ENCODE results near the gene TEP1.

Gene TEP1

GRCh38 chr14:20434701-20435581, 21.6 kb upstream of the TEP1 start:
- no peak for DNase-seq (ENCODE audit: extremely low read depth in 1 of 2, low read depth in 1 of 2)

- DNase-seq (ENCODE audit: extremely low read depth in 1 of 2, low read depth in 1 of 2), result no peak
Observed at GRCh38 chr14:20429801-20430669, 16.7 kb upstream of the TEP1 start.

DNA sequence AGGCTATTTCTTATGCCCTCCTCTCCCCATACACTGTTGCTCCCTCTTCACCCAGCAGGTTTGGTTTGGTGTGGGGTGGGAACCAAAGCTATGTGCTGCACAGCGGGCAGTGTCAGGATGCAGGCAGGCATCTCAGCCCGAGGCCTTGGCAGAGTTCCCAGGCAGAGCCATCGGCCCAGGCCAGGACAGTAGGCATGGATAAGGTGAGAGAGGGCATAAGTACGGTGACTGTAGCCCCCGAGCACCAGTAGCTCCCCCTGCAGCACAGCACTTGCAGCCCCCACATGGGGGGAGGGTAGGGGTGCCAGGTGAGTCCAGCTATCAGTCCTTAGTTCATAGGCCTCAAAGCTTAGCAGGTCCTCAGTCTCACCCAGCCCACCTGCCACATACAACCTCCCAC, 15.5 kb upstream of the TEP1 start:
- no peak for DNase-seq (ENCODE audit: extremely low read depth in 1 of 2, low read depth in 1 of 2)

GRCh38 chr14:20428010-20428365, 14.7 kb upstream of the TEP1 start:
- no peak for DNase-seq (ENCODE audit: extremely low read depth in 1 of 2, low read depth in 1 of 2)

DNA sequence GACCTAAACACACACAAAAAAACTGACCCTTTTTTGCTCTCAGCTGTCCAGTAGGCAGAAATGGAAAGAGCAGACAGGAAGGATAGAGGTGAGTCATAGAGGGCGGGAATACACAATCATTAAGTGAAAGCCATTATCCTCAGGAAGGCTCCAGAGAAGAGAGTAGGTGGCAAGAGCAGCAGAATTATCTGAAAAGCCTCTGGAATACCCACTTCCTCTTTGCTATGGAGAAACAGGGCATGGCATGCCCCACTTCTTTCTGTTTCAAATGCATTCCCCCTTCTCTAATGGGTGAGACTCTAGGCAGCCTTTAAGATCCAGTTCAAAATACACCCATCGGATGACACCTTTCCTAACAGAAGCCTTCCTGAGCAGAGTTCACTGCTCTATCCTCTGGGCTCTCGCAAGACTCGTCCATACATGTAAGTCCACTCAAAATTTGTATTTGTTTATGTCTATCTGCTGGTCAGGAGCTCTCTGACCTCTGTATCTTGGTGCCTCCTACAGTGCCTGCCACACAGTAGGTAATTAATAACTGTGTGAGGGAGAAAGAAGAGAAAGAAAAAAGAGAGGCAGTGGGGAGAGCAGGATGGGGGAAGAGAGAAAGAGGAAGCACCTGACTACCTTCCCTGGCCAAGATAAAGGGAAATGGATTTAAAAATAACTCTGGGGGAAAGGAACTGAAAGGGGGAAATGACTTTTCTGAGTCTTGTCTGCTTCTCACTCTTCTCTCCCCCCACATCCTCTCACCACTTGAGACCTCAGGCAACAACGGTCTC, 14.1 kb upstream of the TEP1 start:
- no peak for DNase-seq (ENCODE audit: extremely low read depth in 1 of 2, low read depth in 1 of 2)

- DNase-seq (ENCODE audit: extremely low read depth in 1 of 2, low read depth in 1 of 2), result no peak
Observed at GRCh38 chr14:20424851-20425250, 11.6 kb upstream of the TEP1 start.

DNA sequence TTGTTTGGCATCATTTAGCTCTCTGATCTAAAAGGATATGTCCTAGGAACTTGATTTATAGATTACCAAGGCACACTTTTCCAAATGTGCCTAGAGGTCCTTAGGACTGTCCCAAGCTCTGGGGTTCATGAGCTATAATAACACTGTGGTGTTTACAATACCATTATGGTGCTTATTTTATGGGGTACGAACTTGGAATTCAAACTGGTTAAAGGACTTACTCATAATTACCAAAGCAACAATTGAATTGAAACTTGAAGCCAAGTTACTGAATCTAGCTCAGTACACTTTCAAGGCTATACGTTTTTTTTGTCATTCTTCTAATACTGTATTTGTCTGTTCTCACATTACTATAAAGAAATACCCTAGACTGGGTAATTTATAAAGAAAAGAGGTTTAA, 9.6 kb upstream of the TEP1 start:
- no peak for DNase-seq (ENCODE audit: extremely low read depth in 1 of 2, low read depth in 1 of 2)

GRCh38 chr14:20421267-20421666, 8.0 kb upstream of the TEP1 start:
- DNase-seq (ENCODE audit: extremely low read depth in 1 of 2, low read depth in 1 of 2), result no peak

DNA sequence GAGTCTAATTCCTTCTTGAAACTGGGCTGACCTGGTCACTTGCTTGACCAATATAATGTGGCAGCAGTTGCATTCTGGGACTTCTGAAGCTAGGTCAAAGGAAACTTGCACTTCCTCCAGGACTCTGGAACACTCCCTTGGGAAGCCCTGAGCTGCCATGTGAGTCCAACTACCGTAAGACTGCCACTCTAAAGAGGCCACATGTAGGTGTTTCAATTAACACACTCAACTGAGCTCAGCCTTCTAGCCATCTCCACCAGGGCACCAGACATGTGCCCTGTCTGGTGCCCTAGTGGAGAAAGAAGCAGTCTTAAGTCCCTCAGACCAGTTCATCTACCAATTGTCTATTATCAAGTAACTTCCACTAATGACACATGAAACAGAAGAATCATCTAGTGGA, 6.1 kb upstream of the TEP1 start:
- no peak for DNase-seq (ENCODE audit: extremely low read depth in 1 of 2, low read depth in 1 of 2)

DNA sequence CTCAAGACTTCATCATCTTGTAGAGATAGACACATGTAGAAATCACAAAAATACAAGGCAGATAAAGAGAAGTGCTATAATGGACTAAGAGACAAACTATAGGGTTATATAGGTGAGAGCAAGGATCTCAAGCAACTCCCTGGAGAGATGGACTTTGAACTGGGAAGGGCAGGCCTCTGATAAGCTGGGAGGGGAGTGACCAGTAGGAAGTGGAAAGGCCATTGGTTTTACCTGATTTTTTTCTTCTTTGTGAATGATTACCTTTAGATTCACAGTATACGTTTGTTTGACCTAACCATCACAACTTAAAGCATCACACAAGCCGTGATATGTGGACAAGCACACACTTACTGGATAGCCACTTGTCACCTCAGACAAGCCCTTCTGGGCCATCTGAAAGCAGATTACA, 5.2 kb upstream of the TEP1 start:
- no peak for DNase-seq (ENCODE audit: extremely low read depth in 1 of 2, low read depth in 1 of 2)

- no peak for DNase-seq (ENCODE audit: extremely low read depth in 1 of 2, low read depth in 1 of 2)
Observed at GRCh38 chr14:20417250-20418186, 4.2 kb upstream of the TEP1 start.

GRCh38 chr14:20416223-20416622, 2.9 kb upstream of the TEP1 start:
- DNase-seq (ENCODE audit: extremely low read depth in 1 of 2, low read depth in 1 of 2), result no peak

GRCh38 chr14:20415782-20416206, 2.5 kb upstream of the TEP1 start:
- no peak for DNase-seq (ENCODE audit: extremely low read depth in 1 of 2, low read depth in 1 of 2)

- no peak for DNase-seq (ENCODE audit: extremely low read depth in 1 of 2, low read depth in 1 of 2)
Observed at GRCh38 chr14:20413744-20414082, 412 bp upstream of the TEP1 start.

DNA sequence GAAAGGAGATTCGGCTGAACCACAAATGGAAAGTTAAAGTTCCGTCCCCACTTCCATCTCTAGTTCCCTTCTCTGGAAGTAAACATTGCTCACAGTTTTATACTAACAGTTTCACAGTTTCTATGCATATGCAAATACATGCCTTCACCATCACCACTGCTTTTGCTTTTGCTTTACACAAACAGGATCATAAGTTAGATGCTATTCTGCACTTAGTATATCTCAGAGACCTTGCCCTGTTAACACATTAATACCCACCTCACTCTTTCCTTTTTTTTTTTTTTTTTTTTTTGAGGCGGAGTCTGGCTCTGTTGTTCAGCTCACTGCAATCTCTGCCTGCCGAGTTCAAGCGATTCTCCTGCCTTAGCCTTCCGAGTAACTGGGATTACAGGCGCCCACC, 890 bp downstream of the TEP1 start:
- DNase-seq (ENCODE audit: extremely low read depth in 1 of 2, low read depth in 1 of 2), result no peak

GRCh38 chr14:20409226-20409625, 4.1 kb downstream of the TEP1 start:
- no peak for DNase-seq (ENCODE audit: extremely low read depth in 1 of 2, low read depth in 1 of 2)

DNA sequence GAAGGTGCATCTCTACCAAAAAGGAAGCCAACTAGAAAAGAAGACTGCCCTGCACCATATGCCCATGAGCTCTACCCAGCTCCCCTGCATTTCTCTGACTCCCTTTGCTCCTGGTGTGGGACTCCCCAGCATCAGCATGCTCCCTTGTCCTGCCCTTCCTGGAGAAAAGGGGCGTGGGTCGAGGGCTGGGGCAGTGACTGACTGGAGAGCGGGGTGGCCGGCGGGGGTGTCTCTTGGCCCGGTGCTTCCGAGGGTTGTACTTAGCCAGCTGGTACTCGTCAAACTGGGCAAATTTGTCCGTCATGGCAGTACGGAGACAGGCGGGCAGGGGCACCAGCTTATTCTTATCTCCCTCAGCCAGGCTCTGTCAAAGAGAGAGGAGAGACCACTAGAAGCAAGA, 9.8 kb downstream of the TEP1 start:
- no peak for DNase-seq (ENCODE audit: extremely low read depth in 1 of 2, low read depth in 1 of 2)

DNA sequence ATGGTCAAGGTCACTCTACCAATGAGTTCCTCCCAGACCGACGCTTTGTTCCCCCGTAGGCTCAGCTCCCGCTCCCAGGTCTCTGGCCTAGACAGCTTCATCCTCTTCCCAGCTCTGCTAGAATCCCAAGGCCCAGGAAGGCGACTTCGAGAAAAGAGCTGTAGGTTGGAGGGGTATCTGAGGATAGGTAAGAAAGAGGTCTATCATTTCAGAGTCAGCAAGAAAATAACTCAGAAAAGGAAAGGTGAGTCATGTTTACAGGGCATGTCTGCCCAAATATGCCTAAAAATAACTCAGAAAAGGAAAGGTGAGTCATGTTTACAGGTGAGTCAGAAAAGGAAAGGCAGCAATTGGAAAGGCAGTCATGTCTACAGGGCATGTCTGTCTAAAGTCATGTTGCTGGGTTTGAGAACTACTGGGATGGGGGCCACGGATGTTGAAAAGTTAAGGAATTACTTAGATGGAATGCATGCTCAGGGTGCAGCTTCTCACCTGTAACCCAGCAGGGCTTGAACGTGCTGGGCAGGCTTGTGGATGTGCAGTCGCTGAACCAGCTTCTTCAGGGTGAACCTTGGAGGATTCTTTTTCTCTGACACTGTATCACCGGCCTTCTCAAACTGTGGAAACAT, 12.2 kb downstream of the TEP1 start:
- no peak for DNase-seq (ENCODE audit: extremely low read depth in 1 of 2, low read depth in 1 of 2)

DNA sequence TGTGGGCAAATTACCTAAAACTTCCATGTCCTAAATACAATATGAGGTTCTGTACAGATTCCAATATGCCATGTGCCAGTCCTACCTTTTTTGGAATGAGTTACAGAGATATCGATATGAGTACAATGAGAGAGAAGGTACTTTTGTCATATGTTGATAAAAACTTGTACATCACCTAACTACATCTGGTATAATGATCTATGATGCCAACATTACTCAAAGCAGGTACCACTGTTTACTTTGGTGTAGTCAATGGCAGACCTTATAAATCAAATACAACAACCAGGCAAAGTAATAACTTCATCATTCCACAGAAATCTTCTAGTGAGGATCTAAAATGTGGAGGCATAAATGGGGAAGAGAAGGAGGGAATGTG, 12.7 kb downstream of the TEP1 start:
- DNase-seq (ENCODE audit: extremely low read depth in 1 of 2, low read depth in 1 of 2), result no peak

GRCh38 chr14:20397511-20397910, 15.8 kb downstream of the TEP1 start:
- DNase-seq (ENCODE audit: extremely low read depth in 1 of 2, low read depth in 1 of 2), result no peak
